GM12874 (cell line): Measurements from ENCODE around the gene DPY19L3.

Source experiments
- TF ChIP-seq, protein P1 (sequence below): IDR thresholded peaks from 2 replicates; pipeline ENCODE4 v1.5.1; 2011; ENCODE audit warnings: low read depth, mild to moderate bottlenecking, control low read depth, low read length, moderate library complexity; ENCODE audit not compliant: insufficient read depth

Gene DPY19L3

DNA sequence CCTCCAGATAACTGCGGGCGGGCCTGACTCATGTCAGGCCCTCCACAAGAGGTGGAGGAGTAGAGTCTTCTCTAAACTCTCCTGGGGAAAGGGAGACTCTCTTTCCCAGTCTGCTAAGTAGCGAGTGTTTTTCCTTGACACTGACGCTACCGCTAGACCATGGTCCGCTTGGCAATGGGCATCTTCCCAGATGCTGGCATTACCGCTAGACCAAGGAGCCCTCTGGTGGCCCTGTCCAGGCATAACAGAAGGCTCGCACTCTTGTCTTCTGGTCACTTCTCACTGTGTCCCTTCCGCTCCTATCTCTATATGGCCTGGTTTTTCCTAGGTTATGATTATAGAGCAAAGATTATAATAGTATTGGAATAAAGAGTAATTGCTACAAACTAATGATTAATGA is 28.5 kb upstream of the DPY19L3 start:
- TF ChIP-seq, protein P1, sequence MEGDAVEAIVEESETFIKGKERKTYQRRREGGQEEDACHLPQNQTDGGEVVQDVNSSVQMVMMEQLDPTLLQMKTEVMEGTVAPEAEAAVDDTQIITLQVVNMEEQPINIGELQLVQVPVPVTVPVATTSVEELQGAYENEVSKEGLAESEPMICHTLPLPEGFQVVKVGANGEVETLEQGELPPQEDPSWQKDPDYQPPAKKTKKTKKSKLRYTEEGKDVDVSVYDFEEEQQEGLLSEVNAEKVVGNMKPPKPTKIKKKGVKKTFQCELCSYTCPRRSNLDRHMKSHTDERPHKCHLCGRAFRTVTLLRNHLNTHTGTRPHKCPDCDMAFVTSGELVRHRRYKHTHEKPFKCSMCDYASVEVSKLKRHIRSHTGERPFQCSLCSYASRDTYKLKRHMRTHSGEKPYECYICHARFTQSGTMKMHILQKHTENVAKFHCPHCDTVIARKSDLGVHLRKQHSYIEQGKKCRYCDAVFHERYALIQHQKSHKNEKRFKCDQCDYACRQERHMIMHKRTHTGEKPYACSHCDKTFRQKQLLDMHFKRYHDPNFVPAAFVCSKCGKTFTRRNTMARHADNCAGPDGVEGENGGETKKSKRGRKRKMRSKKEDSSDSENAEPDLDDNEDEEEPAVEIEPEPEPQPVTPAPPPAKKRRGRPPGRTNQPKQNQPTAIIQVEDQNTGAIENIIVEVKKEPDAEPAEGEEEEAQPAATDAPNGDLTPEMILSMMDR = peak; percentile 15; the same call in 1 of the 2 replicates

GRCh38 chr19:32380269-32380668 is 25.3 kb upstream of the DPY19L3 start:
- TF ChIP-seq, protein P1 = no peak

- TF ChIP-seq, protein P1 = no peak
These were observed 17.7 kb upstream of the DPY19L3 start for GRCh38 chr19:32387701-32388392.

- TF ChIP-seq, protein P1 = no peak
These were observed 17.1 kb upstream of the DPY19L3 start for GRCh38 chr19:32388393-32388855.

- TF ChIP-seq, protein P1 = no peak
These were observed 12.7 kb upstream of the DPY19L3 start for GRCh38 chr19:32392901-32393300.

GRCh38 chr19:32396046-32396652 is 9.4 kb upstream of the DPY19L3 start:
- TF ChIP-seq, protein P1 = no peak

DNA sequence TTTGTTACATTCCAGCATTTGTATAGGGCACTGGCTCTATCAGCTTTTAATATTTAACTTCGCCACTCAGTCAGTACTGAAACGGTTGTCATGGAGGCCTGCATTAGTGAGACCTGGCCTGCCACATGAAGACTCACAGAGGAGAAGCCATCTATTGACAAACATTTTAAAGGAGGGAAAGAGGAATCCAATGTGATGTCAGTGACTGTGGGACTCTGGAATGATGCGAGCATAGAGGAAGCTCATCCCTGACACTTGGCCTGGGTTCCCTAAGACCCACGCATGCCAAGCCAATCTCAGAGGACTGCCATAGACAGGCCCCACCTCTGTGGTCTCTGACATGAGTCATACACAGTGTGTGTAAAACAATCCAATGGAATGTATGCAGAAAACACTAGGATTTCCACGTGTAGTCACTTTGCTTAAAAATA is 7.9 kb upstream of the DPY19L3 start:
- TF ChIP-seq, protein P1 = no peak
